ENCODE measurements around the gene CD55. TPM values are rescaled to one million over a fixed set of nuclear protein-coding genes. Genes with fewer than 3 reads are reported as not detected.

Gene CD55
- total and polyA plus RNA-seq, 2 of the 13 experiments (the other 11 are each of a cell fraction or from before 2014, with no cell fraction given) = 6.0 to 56.0 TPM

GRCh38 chr1:207318072-207318619 lies 3.3 kb upstream of the CD55 start:
- H3K9me3 ChIP-seq (ENCODE audit: low read length) = no peaks in the 10 kb centered on the region
- peaks cover 7% of the 10 kb centered on the region; the same call in 1 of the 2 replicates for H3K4me1 ChIP-seq (ENCODE audit: insufficient read depth, low read length)
- intact Hi-C loops (cut with micrococcal nuclease; ENCODE audit: unreplicated experiment) (no loop called here), in situ Hi-C loops (cut with HindIII; ENCODE audit: extremely low pct_ligation_motif_present, low pct_unique_long_range_greater_than_20kb) (no loop called here)
- H3K27ac ChIP-seq (ENCODE audit: extremely low read length, insufficient read depth, low read length) = no peak overlapping the region
- no peak overlapping the region for H3K4me2 ChIP-seq (ENCODE audit: low read depth, low read length)
- no peaks in the 10 kb centered on the region for H4K20me1 ChIP-seq (ENCODE audit: insufficient read depth, low read length)
- FAIRE-seq = no peak
- ATAC-seq = no peak
- no peaks in the 10 kb centered on the region for H3K79me2 ChIP-seq (ENCODE audit: insufficient read depth, low read length)
- BruUV-seq (replicated peaks) = no TSS peak
- H3K4me3 ChIP-seq (replicated peaks in 1 of 3; ENCODE audit: insufficient read depth in 1 of 3, low read depth in 2 of 3, low read length in 3 of 3) = no peak overlapping the region
- no peaks in the 10 kb centered on the region; a peak in 2 of 5 replicates for H3K27me3 ChIP-seq (ENCODE audit: control insufficient read depth in 1 of 2, insufficient read depth in 2 of 2, low read length in 2 of 2)
- H3K9ac ChIP-seq (ENCODE audit: insufficient read depth, low read depth, low read length) = no peak overlapping the region
- no peak overlapping the region for H2AFZ ChIP-seq (ENCODE audit: low read length)
- ChIA-PET POLR2A (no interaction called here), CTCF (ENCODE audit: low intra/inter-chr PET ratio, low total read pairs) (no interaction called here)
- DNase-seq (ENCODE audit: low spot score) = no peak
- TF ChIP-seq ZIK1 (CRISPR knock-in tag; IDR thresholded peaks at IDR 0.05; ENCODE audit: borderline replicate concordance, low read depth) (no peak), POGK (CRISPR knock-in tag; conservative IDR thresholded peaks at IDR 0.05) (no peak), PHB2 (IDR thresholded peaks at IDR 0.05; ENCODE audit: partially characterized antibody) (no peak), DNMT1 (CRISPR knock-in tag; IDR thresholded peaks at IDR 0.05) (no peak), ZNF570 (CRISPR knock-in tag; IDR thresholded peaks at IDR 0.05; ENCODE audit: borderline replicate concordance) (no peak), PITX1 (CRISPR knock-in tag; IDR thresholded peaks at IDR 0.05) (no peak), AGO1 (IDR thresholded peaks at IDR 0.05; ENCODE audit: low read depth, low read length, poor library complexity, severe bottlenecking) (no peak), REXO4 (CRISPR knock-in tag; IDR thresholded peaks at IDR 0.05; ENCODE audit: borderline replicate concordance) (no peak), ZMYM3 (CRISPR knock-in tag; IDR thresholded peaks at IDR 0.05) (no peak), FOXO4 (CRISPR knock-in tag; conservative IDR thresholded peaks at IDR 0.05) (no peak), TOE1 (CRISPR knock-in tag; IDR thresholded peaks at IDR 0.05) (no peak), RARG (CRISPR knock-in tag; IDR thresholded peaks at IDR 0.05; ENCODE audit: low read depth) (no peak)
- TF ChIP-seq, protein P1, sequence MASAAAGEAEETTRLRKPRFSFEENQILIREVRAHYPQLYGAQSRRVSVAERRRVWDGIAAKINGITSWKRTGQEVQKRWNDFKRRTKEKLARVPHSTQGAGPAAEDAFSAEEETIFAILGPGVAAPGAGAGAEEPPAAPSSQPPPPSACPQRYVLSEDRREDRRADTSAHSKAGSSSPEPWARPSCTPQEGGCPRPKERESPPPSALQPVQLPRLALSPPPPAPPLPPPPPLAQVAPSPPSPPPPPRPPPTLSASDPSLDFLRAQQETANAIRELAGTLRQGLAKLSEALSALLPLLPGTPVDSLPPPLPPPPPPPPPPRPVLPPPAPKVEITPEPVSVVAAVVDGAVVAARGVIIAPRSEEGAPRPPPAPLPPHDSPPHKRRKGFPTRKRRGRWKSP (CRISPR knock-in tag; IDR thresholded peaks at IDR 0.05) = no peak
- TF ChIP-seq, protein P2, sequence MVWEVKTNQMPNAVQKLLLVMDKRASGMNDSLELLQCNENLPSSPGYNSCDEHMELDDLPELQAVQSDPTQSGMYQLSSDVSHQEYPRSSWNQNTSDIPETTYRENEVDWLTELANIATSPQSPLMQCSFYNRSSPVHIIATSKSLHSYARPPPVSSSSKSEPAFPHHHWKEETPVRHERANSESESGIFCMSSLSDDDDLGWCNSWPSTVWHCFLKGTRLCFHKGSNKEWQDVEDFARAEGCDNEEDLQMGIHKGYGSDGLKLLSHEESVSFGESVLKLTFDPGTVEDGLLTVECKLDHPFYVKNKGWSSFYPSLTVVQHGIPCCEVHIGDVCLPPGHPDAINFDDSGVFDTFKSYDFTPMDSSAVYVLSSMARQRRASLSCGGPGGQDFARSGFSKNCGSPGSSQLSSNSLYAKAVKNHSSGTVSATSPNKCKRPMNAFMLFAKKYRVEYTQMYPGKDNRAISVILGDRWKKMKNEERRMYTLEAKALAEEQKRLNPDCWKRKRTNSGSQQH (CRISPR knock-in tag; IDR thresholded peaks at IDR 0.05; ENCODE audit: low read depth) = no peak
- TF ChIP-seq, protein P3, sequence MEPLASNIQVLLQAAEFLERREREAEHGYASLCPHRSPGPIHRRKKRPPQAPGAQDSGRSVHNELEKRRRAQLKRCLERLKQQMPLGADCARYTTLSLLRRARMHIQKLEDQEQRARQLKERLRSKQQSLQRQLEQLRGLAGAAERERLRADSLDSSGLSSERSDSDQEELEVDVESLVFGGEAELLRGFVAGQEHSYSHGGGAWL (CRISPR knock-in tag; IDR thresholded peaks at IDR 0.05) = no peak
- 46% methylated on average over 3 of the region's 3 CpGs for WGBS (ENCODE audit: low lambda C conversion rate)
- no peaks in the 10 kb centered on the region for H3K36me3 ChIP-seq (replicated peaks in 1 of 2; ENCODE audit: control insufficient read depth in 1 of 2, insufficient read depth in 2 of 2, low read length in 2 of 2)
